Neural cell (in vitro differentiated cells): ENCODE data around the gene SLC16A10. TPM values are rescaled to one million over a fixed set of nuclear protein-coding genes. Genes with fewer than 3 reads are reported as not detected.

Experiments
- H2AFZ ChIP-seq: fragments of 200-600, 300-800 bp; sonication (generic), shearing (Covaris generic); 2 replicates; pipeline ENCODE4 v1.6.0; 2014; ENCODE audit warnings: low read depth, mild to moderate bottlenecking, antibody characterized with exemption, low read length, moderate library complexity
- H3F3A ChIP-seq: fragments of 200-600 bp; shearing (Covaris generic); 2 replicates; pipeline ENCODE4 v1.6.1; 2016; ENCODE audit warnings: mild to moderate bottlenecking, moderate library complexity, mixed read lengths, antibody characterized with exemption, low read length; ENCODE audit not compliant: insufficient read depth, poor library complexity, severe bottlenecking
- H3K27ac ChIP-seq: fragments of 200-600, 300-800 bp; sonication (generic), shearing (Covaris generic); 2 replicates; pipeline ENCODE4 v1.5.1; 2014; ENCODE audit warnings: mild to moderate bottlenecking, low read length, moderate library complexity
- H3K27me3 ChIP-seq: fragments of 300-800, 200-600 bp; sonication (generic), shearing (Covaris generic); 2 replicates; pipeline ENCODE4 v1.6.0; 2014; ENCODE audit warnings: mild to moderate bottlenecking, low read depth, low read length, moderate library complexity; ENCODE audit not compliant: insufficient read depth
- H3K36me3 ChIP-seq: fragments of 300-800, 200-600 bp; sonication (generic), shearing (Covaris generic); 2 replicates; pipeline ENCODE4 v1.5.1; 2014; ENCODE audit warnings: mild to moderate bottlenecking, antibody characterized with exemption, low read length, moderate library complexity; ENCODE audit not compliant: insufficient read depth
- H3K4me2 ChIP-seq: fragments of 300-800, 200-600 bp; sonication (generic), shearing (Covaris generic); 2 replicates; pipeline ENCODE4 v1.6.0; 2014; ENCODE audit warnings: mild to moderate bottlenecking, low read length
- H3K4me3 ChIP-seq: fragments of 300-800, 200-600 bp; sonication (generic), shearing (Covaris generic); 2 replicates; pipeline ENCODE4 v1.5.1; 2014; ENCODE audit warnings: mild to moderate bottlenecking, low read length, moderate library complexity
- H3K79me2 ChIP-seq: fragments of 200-600 bp; shearing (Covaris generic); replicated peaks from 2 replicates; pipeline ENCODE4 v1.6.0; 2014; ENCODE audit warnings: mild to moderate bottlenecking, low read length, moderate library complexity; ENCODE audit not compliant: insufficient read depth
- H3K9ac ChIP-seq: fragments of 300-800, 200-600 bp; sonication (generic), shearing (Covaris generic); 2 replicates; pipeline ENCODE4 v1.6.1; 2016; ENCODE audit warnings: mild to moderate bottlenecking, low read length, mixed read lengths
- H3K9me2 ChIP-seq: fragments of 200-600 bp; shearing (Covaris generic); 2 replicates; pipeline ENCODE4 v1.6.1; 2016; ENCODE audit warnings: mild to moderate bottlenecking, low read length, mixed read lengths; ENCODE audit not compliant: insufficient read depth
- H3K9me3 ChIP-seq: fragments of 200-600, 300-800 bp; sonication (generic), shearing (Covaris generic); 2 replicates; pipeline ENCODE4 v1.6.1; 2016; ENCODE audit warnings: mild to moderate bottlenecking, mixed run types, low read length, moderate library complexity, mixed read lengths
- H4K20me1 ChIP-seq: fragments of 200-600 bp; shearing (Covaris generic); 2 replicates; pipeline ENCODE4 v1.6.1; 2016; ENCODE audit warnings: mild to moderate bottlenecking, mixed run types; ENCODE audit not compliant: insufficient read depth
- EP300 ChIP-seq: fragments of 450-650 bp; conservative IDR thresholded peaks from 2 replicates; pipeline ENCODE4 v1.6.1; 2014; ENCODE audit warnings: antibody characterized with exemption, mild to moderate bottlenecking, moderate library complexity; ENCODE audit not compliant: poor library complexity, severe bottlenecking
- EZH2 ChIP-seq: fragments of 200-600, 300-800 bp; shearing (Covaris generic), sonication (generic); IDR thresholded peaks from 2 replicates; pipeline ENCODE4 v1.6.1; 2014; ENCODE audit warnings: antibody characterized with exemption, low read length, borderline replicate concordance, mild to moderate bottlenecking; ENCODE audit not compliant: insufficient read depth, poor library complexity, severe bottlenecking
- MXI1 ChIP-seq: fragments of 450-650 bp; conservative IDR thresholded peaks from 2 replicates; pipeline ENCODE4 v1.6.1; 2014; ENCODE audit warnings: antibody characterized with exemption, mild to moderate bottlenecking; ENCODE audit not compliant: poor library complexity, severe bottlenecking
- POLR2AphosphoS5 ChIP-seq: IDR thresholded peaks from 2 replicates; pipeline ENCODE4 v1.6.1; 2012
- RAD21 ChIP-seq: fragments of 450-650 bp; conservative IDR thresholded peaks from 2 replicates; pipeline ENCODE4 v1.6.1; 2014; ENCODE audit warnings: antibody characterized with exemption, mild to moderate bottlenecking, moderate library complexity
- SMC3 ChIP-seq: fragments of 450-650 bp; conservative IDR thresholded peaks from 2 replicates; pipeline ENCODE4 v1.6.1; 2014; ENCODE audit warnings: antibody characterized with exemption, mild to moderate bottlenecking, moderate library complexity; ENCODE audit not compliant: poor library complexity
- TAF1 ChIP-seq: IDR thresholded peaks from 2 replicates; pipeline ENCODE4 v1.6.1; 2012; ENCODE audit warnings: low read depth
- polyA plus RNA-seq: library from polyadenylated mRNA; depleted of rRNA; stranded (reverse); fragments of >200 nt; gene quantifications from 2 replicates; pipeline ENCODE4 v1.2.3, GENCODE V29; 2014
- TF ChIP-seq, protein P1 (sequence below): IDR thresholded peaks from 2 replicates; pipeline ENCODE4 v1.6.1; 2012; ENCODE audit warnings: borderline replicate concordance
- TF ChIP-seq, protein P2 (sequence below): fragments of 450-650 bp; IDR thresholded peaks from 2 replicates; pipeline ENCODE4 v1.5.1; 2014; ENCODE audit warnings: antibody characterized with exemption, mild to moderate bottlenecking, moderate library complexity; ENCODE audit not compliant: poor library complexity, severe bottlenecking

The SLC16A10 gene
- polyA plus RNA-seq, 1 donor from 2014 or later: 1.5 TPM

DNA sequence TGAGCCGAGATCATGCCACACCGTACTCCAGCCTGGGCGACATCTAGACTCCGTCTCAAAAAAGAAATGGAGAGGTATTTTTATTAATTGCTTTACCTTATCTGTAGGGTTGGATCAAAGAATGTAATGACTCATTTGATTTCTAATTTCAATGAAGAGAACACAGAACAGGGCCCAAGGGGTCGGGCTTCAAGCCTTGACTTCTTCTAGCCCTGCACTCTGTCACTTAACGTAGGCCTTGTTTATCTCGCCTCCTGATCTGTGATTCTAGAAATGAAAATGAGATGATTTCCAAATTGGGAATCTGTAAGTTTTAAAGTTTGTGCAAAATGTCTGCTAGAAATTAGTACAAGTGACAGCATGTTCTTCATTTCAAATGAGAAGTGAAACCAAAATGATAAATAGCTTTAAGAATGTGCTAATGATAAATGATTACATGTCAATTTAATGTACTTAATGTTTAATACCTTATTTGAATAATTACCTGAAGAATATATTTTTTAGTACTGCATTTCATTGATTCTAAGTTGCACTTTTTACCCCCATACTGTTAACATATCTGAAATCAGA lies 180.5 kb downstream of the SLC16A10 start:
- Histone ChIP-seq H3F3A (no peaks in the 10 kb centered on the region), H3K79me2 (no peaks in the 10 kb centered on the region), H3K27ac (no peak overlapping the region), H2AFZ (no peak overlapping the region), H3K4me3 (no peak overlapping the region), H3K9me3 (no peaks in the 10 kb centered on the region), H3K9ac (no peak overlapping the region), H3K9me2 (no peaks in the 10 kb centered on the region), H3K4me2 (no peak overlapping the region), H3K27me3 (no peaks in the 10 kb centered on the region), H3K36me3 (peaks cover 10% of the 10 kb centered on the region), H4K20me1 (no peaks in the 10 kb centered on the region)
- TF ChIP-seq, protein P1, sequence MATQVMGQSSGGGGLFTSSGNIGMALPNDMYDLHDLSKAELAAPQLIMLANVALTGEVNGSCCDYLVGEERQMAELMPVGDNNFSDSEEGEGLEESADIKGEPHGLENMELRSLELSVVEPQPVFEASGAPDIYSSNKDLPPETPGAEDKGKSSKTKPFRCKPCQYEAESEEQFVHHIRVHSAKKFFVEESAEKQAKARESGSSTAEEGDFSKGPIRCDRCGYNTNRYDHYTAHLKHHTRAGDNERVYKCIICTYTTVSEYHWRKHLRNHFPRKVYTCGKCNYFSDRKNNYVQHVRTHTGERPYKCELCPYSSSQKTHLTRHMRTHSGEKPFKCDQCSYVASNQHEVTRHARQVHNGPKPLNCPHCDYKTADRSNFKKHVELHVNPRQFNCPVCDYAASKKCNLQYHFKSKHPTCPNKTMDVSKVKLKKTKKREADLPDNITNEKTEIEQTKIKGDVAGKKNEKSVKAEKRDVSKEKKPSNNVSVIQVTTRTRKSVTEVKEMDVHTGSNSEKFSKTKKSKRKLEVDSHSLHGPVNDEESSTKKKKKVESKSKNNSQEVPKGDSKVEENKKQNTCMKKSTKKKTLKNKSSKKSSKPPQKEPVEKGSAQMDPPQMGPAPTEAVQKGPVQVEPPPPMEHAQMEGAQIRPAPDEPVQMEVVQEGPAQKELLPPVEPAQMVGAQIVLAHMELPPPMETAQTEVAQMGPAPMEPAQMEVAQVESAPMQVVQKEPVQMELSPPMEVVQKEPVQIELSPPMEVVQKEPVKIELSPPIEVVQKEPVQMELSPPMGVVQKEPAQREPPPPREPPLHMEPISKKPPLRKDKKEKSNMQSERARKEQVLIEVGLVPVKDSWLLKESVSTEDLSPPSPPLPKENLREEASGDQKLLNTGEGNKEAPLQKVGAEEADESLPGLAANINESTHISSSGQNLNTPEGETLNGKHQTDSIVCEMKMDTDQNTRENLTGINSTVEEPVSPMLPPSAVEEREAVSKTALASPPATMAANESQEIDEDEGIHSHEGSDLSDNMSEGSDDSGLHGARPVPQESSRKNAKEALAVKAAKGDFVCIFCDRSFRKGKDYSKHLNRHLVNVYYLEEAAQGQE: no peak
- no peak for TF ChIP-seq TAF1
- no peak for TF ChIP-seq POLR2AphosphoS5
- no peak for TF ChIP-seq RAD21
- TF ChIP-seq, protein P2, sequence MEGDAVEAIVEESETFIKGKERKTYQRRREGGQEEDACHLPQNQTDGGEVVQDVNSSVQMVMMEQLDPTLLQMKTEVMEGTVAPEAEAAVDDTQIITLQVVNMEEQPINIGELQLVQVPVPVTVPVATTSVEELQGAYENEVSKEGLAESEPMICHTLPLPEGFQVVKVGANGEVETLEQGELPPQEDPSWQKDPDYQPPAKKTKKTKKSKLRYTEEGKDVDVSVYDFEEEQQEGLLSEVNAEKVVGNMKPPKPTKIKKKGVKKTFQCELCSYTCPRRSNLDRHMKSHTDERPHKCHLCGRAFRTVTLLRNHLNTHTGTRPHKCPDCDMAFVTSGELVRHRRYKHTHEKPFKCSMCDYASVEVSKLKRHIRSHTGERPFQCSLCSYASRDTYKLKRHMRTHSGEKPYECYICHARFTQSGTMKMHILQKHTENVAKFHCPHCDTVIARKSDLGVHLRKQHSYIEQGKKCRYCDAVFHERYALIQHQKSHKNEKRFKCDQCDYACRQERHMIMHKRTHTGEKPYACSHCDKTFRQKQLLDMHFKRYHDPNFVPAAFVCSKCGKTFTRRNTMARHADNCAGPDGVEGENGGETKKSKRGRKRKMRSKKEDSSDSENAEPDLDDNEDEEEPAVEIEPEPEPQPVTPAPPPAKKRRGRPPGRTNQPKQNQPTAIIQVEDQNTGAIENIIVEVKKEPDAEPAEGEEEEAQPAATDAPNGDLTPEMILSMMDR: no peak
- no peak for TF ChIP-seq SMC3
- TF ChIP-seq EZH2: no peak
- no peak for TF ChIP-seq EP300
- TF ChIP-seq MXI1: no peak

DNA sequence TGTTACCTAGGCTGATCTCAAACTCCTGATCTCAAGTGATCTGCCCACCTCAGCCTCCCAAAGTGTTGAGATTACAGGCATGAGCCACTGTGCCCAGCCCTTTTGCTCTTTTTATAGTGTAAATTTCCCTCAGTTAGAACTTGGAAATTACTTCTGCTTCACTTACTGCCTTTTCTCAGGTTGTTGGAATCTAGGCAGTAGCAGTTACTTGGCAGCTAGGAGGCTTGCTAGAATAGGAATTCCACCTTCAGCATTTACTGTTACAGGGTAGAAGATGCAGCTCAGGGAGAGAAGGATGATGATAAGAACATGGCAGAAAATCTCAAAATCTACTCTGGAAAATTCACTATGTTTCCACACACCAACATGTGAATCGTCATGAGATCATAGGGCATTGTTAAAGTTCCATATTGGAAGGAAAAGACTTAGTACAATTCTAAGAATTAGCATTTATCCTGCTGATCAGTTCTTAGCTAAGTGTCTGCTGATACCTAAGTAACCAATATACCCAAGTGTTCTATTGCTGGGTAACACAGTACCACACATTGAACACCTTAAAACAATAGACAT lies 182.2 kb downstream of the SLC16A10 start:
- H3K79me2 ChIP-seq: no peaks in the 10 kb centered on the region
- no peak overlapping the region for H3K4me3 ChIP-seq
- H3K27ac ChIP-seq: no peak overlapping the region
- TF ChIP-seq RAD21: no peak
- TF ChIP-seq, protein P2: no peak
- TF ChIP-seq POLR2AphosphoS5: no peak
- no peak for TF ChIP-seq EZH2
- TF ChIP-seq SMC3: no peak
- TF ChIP-seq MXI1: no peak
- no peak for TF ChIP-seq EP300
- TF ChIP-seq, protein P1: no peak
- TF ChIP-seq TAF1: no peak
- no peaks in the 10 kb centered on the region for H3K27me3 ChIP-seq
- no peaks in the 10 kb centered on the region for H4K20me1 ChIP-seq
- peaks cover 10% of the 10 kb centered on the region for H3K36me3 ChIP-seq
- H3K4me2 ChIP-seq: no peak overlapping the region
- no peak overlapping the region for H3K9ac ChIP-seq
- H2AFZ ChIP-seq: no peak overlapping the region
- no peaks in the 10 kb centered on the region for H3K9me3 ChIP-seq
- H3F3A ChIP-seq: no peaks in the 10 kb centered on the region
- H3K9me2 ChIP-seq: no peaks in the 10 kb centered on the region
